ENCODE results near the gene EYA2. TPM values are rescaled to one million over a fixed set of nuclear protein-coding genes. Genes with fewer than 3 reads are reported as not detected.
"Not testable (repeated sequence)": the region's sequence is repeated elsewhere in the genome, so short reads cannot be mapped to it uniquely, and the experiment has no call there.

The EYA2 gene, protein sequence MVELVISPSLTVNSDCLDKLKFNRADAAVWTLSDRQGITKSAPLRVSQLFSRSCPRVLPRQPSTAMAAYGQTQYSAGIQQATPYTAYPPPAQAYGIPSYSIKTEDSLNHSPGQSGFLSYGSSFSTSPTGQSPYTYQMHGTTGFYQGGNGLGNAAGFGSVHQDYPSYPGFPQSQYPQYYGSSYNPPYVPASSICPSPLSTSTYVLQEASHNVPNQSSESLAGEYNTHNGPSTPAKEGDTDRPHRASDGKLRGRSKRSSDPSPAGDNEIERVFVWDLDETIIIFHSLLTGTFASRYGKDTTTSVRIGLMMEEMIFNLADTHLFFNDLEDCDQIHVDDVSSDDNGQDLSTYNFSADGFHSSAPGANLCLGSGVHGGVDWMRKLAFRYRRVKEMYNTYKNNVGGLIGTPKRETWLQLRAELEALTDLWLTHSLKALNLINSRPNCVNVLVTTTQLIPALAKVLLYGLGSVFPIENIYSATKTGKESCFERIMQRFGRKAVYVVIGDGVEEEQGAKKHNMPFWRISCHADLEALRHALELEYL
- 1 to 10 TPM; 3.0 to 5.1 TPM for total RNA-seq
- long read RNA-seq, partial matches to known transcripts: 0 of 1 reads
- long read RNA-seq, other reads (novel, unspliced or antisense): 0 of 1 reads

DNA sequence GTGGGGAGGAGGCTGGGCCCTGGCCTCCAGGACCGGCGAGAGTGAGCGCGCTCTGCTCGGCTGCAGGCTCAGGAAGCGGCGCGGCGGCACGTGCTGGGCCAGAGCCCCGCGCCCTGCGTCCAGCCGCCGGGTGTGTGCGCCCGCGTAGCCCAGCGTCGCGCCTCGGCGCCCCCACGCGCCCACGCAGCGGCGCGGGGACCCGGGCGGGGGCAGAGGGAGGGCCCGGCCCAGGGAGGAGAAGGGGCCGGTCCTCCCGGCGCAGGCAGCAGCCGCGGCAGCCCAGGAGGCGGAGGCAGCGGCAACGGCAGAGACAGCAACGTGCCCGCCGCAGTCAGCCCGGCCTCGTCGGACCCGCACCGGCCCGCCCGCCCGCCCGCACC, at the start of gene EYA2:
EYA2 (plus strand) TSS at position 265 of the 380 bp plus-strand sequence. CDS start 95,168 bp downstream, outside the sequence.
- DNase-seq: peak; percentile 35
- intact Hi-C loops (cut with DNase I): no loop called here
- peak; percentile 77 to 83 for ATAC-seq

DNA sequence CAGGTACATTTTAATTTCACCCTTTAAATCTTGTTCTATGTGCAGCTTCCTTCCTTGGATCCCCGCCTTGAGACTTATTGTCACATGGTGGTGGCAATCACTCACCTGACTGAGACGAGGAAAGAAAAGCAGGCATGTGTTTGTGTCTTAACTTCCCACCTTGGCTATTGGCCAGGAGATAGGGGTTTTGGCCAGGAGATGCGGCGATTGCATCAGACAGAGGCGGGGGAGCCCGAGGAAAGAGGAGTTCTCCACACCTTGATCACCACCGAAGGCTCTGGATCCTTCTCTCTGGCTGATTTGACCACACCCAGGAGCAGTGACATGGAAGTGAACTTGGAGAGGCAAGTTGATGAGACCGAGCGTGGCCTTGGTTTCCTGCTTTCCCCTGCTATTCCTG, 49.7 kb upstream of the EYA2 start:
- intact Hi-C loops (cut with DNase I): no loop called here
- DNase-seq (no peak), ATAC-seq (no peak)

- intact Hi-C loops (cut with DNase I): no loop called here
Measured at GRCh38 chr20:46849269-46849668, 45.4 kb upstream of the EYA2 start.

GRCh38 chr20:46849751-46850150, 44.9 kb upstream of the EYA2 start:
- intact Hi-C loops (cut with DNase I): no loop called here
- ATAC-seq: no peak
- no peak for DNase-seq

More at GRCh38 chr20:46849269-46849668, 45.4 kb upstream of the EYA2 start:
- ATAC-seq (no peak), DNase-seq (no peak)

- DNase-seq (no peak), ATAC-seq (no peak)
- intact Hi-C loops (cut with DNase I): no loop called here
Measured at GRCh38 chr20:46850416-46850815, 44.2 kb upstream of the EYA2 start.

- DNase-seq: no peak
- no peak for ATAC-seq
- intact Hi-C loops (cut with DNase I): no loop called here
Measured at GRCh38 chr20:46850896-46851295, 43.7 kb upstream of the EYA2 start.

DNA sequence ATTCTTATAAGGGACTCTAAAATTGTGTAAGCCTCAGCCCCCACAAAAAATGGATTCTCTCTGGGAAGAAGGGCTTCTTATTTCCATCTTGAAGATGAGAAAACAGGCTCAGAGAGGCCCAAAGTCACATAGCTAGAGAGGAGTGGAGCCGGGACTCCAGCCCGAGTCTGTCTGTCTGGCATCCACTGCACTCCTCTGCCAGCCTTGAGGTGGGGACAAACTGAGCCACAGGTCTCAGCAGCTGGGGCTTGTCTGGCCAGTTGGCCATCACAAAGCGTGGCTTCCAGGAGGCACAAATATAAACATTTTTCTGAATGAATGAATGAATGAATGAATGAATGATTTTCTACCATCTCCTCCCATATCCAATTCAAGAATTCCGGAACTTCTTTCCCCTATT, 42.9 kb upstream of the EYA2 start:
- intact Hi-C loops (cut with DNase I): no loop called here
- ATAC-seq: no peak

GRCh38 chr20:46852313-46852712, 42.3 kb upstream of the EYA2 start:
- ATAC-seq: no peak
- DNase-seq: no peak
- intact Hi-C loops (cut with DNase I): no loop called here

More for the DNA sequence above, 42.9 kb upstream of the EYA2 start:
- DNase-seq: no peak

DNA sequence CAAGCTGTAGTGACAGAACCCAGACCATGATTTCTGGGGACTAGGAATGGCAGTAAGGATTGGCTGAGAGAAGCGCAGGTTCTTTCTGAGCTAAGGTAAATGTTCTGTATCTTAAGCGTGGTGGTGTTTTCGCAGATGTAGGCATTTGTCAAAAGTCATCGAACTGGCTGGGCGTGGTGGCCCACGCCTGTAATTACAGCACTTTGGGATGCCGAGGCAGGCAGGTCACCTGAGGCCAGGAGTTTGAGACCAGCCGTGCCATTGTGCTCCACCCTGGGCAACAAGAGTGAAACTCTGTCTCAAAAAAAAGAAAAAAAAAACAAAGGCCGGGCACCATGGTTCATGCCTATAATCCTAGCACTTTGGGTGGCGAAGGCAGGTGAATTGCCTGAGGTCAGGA, 40.7 kb upstream of the EYA2 start:
- intact Hi-C loops (cut with DNase I): no loop called here
- ATAC-seq (no peak), DNase-seq (no peak)

GRCh38 chr20:46857061-46857831, 37.4 kb upstream of the EYA2 start:
- intact Hi-C loops (cut with DNase I): no loop called here
- no peak for DNase-seq
- no peak for ATAC-seq

- DNase-seq (no peak), ATAC-seq (no peak)
- intact Hi-C loops (cut with DNase I): no loop called here
Measured at GRCh38 chr20:46865824-46866223, 28.8 kb upstream of the EYA2 start.

- DNase-seq: no peak
- intact Hi-C loops (cut with DNase I): no loop called here
- no peak for ATAC-seq
Measured at GRCh38 chr20:46870041-46870440, 24.6 kb upstream of the EYA2 start.

GRCh38 chr20:46872328-46873211, 22.1 kb upstream of the EYA2 start:
- DNase-seq: peak; percentile 37
- peak; percentile 27 to 32 for ATAC-seq
- intact Hi-C loops (cut with DNase I): no loop called here

GRCh38 chr20:46875059-46875458, 19.6 kb upstream of the EYA2 start:
- intact Hi-C loops (cut with DNase I): no loop called here
- ATAC-seq (no peak), DNase-seq (no peak)

DNA sequence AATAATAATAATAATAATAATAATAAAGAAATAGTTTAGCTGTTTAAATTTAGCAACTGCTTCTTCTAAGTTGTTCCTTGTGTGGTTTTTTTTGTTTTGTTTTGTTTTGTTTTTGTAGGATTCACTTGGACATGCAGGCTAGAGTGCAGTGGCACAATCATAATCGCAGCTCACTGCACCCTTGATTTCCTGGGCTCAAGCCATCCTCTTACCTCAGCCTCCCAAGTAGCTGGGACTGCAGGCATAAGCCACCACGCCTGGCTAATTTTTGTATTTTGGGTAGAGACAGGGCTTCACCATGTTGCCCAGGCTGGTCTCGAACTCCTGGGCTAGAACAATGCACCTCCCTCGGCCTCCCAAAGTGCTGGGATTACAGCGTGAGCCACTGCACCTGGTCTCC, 15.3 kb upstream of the EYA2 start:
- intact Hi-C loops (cut with DNase I): no loop called here
- no peak for ATAC-seq
- no peak for DNase-seq

- ATAC-seq; DNase-seq; intact Hi-C loops (cut with DNase I): not testable (repeated sequence)
Measured at GRCh38 chr20:46879963-46880362, 14.7 kb upstream of the EYA2 start.

- intact Hi-C loops (cut with DNase I): no loop called here
- ATAC-seq: no peak
- DNase-seq: no peak
Measured at GRCh38 chr20:46883892-46884291, 10.8 kb upstream of the EYA2 start.

- no peak for DNase-seq
- no peak for ATAC-seq
- intact Hi-C loops (cut with DNase I): no loop called here
Measured at GRCh38 chr20:46890682-46891081, 4.0 kb upstream of the EYA2 start.

DNA sequence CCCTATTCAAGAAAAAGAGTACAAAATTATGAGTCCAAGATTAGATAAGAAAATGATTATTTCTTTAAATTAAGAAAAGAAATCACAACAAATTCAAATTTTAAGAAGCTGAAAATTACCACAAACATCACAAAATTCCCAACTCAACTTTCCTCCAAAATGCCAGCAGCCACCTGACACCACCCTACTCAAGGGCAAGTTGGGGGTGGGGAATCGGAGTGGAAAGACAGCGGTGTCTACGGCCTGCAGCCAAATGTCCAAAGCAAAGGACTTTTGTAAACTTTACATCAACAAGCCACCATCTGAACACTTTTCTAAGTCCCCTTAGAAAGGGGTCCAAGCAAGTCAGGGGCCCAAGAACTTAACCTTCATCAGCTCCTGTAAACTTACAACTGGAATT, 1.6 kb upstream of the EYA2 start:
- no peak for DNase-seq
- intact Hi-C loops (cut with DNase I): no loop called here

More for the DNA sequence above, 1.6 kb upstream of the EYA2 start:
- no peak for ATAC-seq

Measured in left cardiac atrium (tissue), 4 donors.